LNCAP (cell line): Measurements from ENCODE around the gene GPR68.

Source experiments
- CTCF ChIP-seq: fragments of 450-650 bp; IDR thresholded peaks from 2 replicates; pipeline ENCODE4 v1.5.1; 2017; ENCODE audit warnings: mild to moderate bottlenecking

The GPR68 gene

GRCh38 chr14:91256661-91257060, 12.2 kb upstream of the GPR68 start:
- no peak for TF ChIP-seq CTCF

GRCh38 chr14:91255026-91255695, 10.7 kb upstream of the GPR68 start:
- TF ChIP-seq CTCF: no peak

GRCh38 chr14:91254461-91254860, 10.0 kb upstream of the GPR68 start:
- no peak for TF ChIP-seq CTCF

- TF ChIP-seq CTCF: no peak
Measured at GRCh38 chr14:91253795-91254323, 9.4 kb upstream of the GPR68 start.

- no peak for TF ChIP-seq CTCF
Measured at GRCh38 chr14:91252871-91253794, 8.6 kb upstream of the GPR68 start.

GRCh38 chr14:91250912-91251311, 6.4 kb upstream of the GPR68 start:
- TF ChIP-seq CTCF: no peak

- TF ChIP-seq CTCF: no peak
Measured at GRCh38 chr14:91249841-91250616, 5.5 kb upstream of the GPR68 start.
